Esophagus squamous epithelium (tissue), 5 donors: ENCODE data around the gene RASA2. TPM values are rescaled to one million over a fixed set of nuclear protein-coding genes. Genes with fewer than 3 reads are reported as not detected.
A peak's percentile ranks its signal among the peaks of the same experiment; 100 is the strongest.

Experiments used
- DNase-seq: peaks from one replicate; lab custom pipeline; 2025; lab: John Stamatoyannopoulos, UW
- H3K27ac ChIP-seq, 4 donors: fragments of 200-600 bp; sonication (generic); one replicate each; pipeline ENCODE4 v1.5.1; 2016 to 2019; ENCODE audit warnings: mild to moderate bottlenecking in 1 of 4
- H3K27me3 ChIP-seq, 4 donors: fragments of 200-600 bp; sonication (generic); 1 replicate in 3 of 4; 2 replicates in 1 of 4; pipeline versions ENCODE4 v1.5.1 to v1.6.0; 2017 to 2021; ENCODE audit warnings: antibody characterized with exemption in 1 of 4
- H3K36me3 ChIP-seq, 3 donors: fragments of 200-600 bp; sonication (generic); one replicate each; pipeline ENCODE4 v1.5.1; 2016 to 2019
- H3K4me1 ChIP-seq, 3 donors: fragments of 200-600 bp; sonication (generic); one replicate each; pipeline ENCODE4 v1.5.1; 2017 to 2019
- H3K4me3 ChIP-seq, 4 donors: fragments of 200-600 bp; sonication (generic); 1 replicate in 3 of 4; 2 replicates in 1 of 4; pipeline ENCODE4 v1.5.1; 2016 to 2019; ENCODE audit warnings: mild to moderate bottlenecking in 2 of 4, moderate library complexity in 1 of 4
- H3K9me3 ChIP-seq, 3 donors: fragments of 200-600 bp; sonication (generic); one replicate each; pipeline ENCODE4 v1.5.1; 2016 to 2019
- CTCF ChIP-seq, 6 experiments: fragments of 450-650 bp in 4 of 6; fragments of 200-600 bp in 2 of 6; sonication (generic) in 2 of 6; IDR thresholded peaks; one replicate each; pipeline ENCODE4 v1.5.1; 2016 to 2019; ENCODE audit warnings: antibody characterized with exemption in 6 of 6, mild to moderate bottlenecking in 4 of 6, moderate library complexity in 4 of 6
- POLR2A ChIP-seq, 4 donors: fragments of 450-650 bp; IDR thresholded peaks; one replicate each; pipeline ENCODE4 v1.6.1; 2017; ENCODE audit warnings: antibody characterized with exemption in 4 of 4, mild to moderate bottlenecking in 4 of 4, moderate library complexity in 3 of 4
- WGBS, 2 donors: methylation state at CpG; one replicate each; pipeline ENCODE4 v1.1.5; 2018; 5-methylcytosine and 5-hydroxymethylcytosine counted together
- intact Hi-C: fragments of 100-400 bp; cut with DNase I; formaldehyde crosslinking; loops from one replicate; pipeline ENCODE4 v1.15.0; 2022
- total RNA-seq, 4 donors: library from RNA; depleted of rRNA; stranded (reverse); fragments of >200 nt; gene quantifications; one replicate each; pipeline ENCODE4 v1.1.0, GENCODE V29; 2016
- donor health status: DM: yes; HTN: yes; CAD: no.

The RASA2 gene
- total RNA-seq, 4 donors from 2014 or later, result 12.6 to 24.6 (median 19.4) TPM

- Histone ChIP-seq H3K4me1 (no peaks in the 10 kb centered on the region), H3K27me3 (no peaks in the 10 kb centered on the region), H3K4me3 (no peak overlapping the region), H3K27ac (no peak overlapping the region), H3K9me3 (no peaks in the 10 kb centered on the region), H3K36me3 (peaks cover 0 to 53% (median 0%) of the 10 kb centered on the region in 3 donors)
- no peak for DNase-seq
- WGBS, 2 donors, result 66 to 72% methylated on average over 4 of the region's 4 CpGs
- intact Hi-C loops, result loop anchor here (5.0 kb wide), 1 partner anchor 81 kb away; no protein-coding TSS in a partner anchor
- TF ChIP-seq POLR2A (IDR thresholded peaks at IDR 0.05), result no peak
- TF ChIP-seq CTCF (IDR thresholded peaks at IDR 0.05), result no peak
These were observed 71.3 kb downstream of the RASA2 start for GRCh38 chr3:141557961-141558706.

- Histone ChIP-seq H3K9me3 (no peaks in the 10 kb centered on the region), H3K4me1 (no peaks in the 10 kb centered on the region), H3K4me3 (no peak overlapping the region), H3K27ac (no peak overlapping the region), H3K27me3 (no peaks in the 10 kb centered on the region), H3K36me3 (peaks cover 0 to 48% (median 0%) of the 10 kb centered on the region in 3 donors)
- TF ChIP-seq POLR2A (IDR thresholded peaks at IDR 0.05) (no peak), CTCF (IDR thresholded peaks at IDR 0.05) (peak; percentile 69 to 99 (median 96))
- no peak for DNase-seq
- intact Hi-C loops, result loop anchor here (5.0 to 10.0 kb wide), 2 partner anchors 104 to 257 kb away; no protein-coding TSS in a partner anchor
- 75 to 86% methylated on average over 2 of the region's 2 CpGs for WGBS, 2 donors
These were observed 74.7 kb downstream of the RASA2 start for GRCh38 chr3:141561426-141562034.

GRCh38 chr3:141564241-141564640 lies 77.4 kb downstream of the RASA2 start:
- DNase-seq, result no peak
- Histone ChIP-seq H3K4me1 (no peaks in the 10 kb centered on the region), H3K27me3 (no peaks in the 10 kb centered on the region), H3K9me3 (no peaks in the 10 kb centered on the region), H3K36me3 (peaks cover 0 to 37% (median 0%) of the 10 kb centered on the region in 3 donors), H3K27ac (no peak overlapping the region), H3K4me3 (no peak overlapping the region)
- intact Hi-C loops, result loop anchor here (5.0 to 10.0 kb wide), 2 partner anchors 107 to 259 kb away; no protein-coding TSS in a partner anchor
- no peak for TF ChIP-seq CTCF (IDR thresholded peaks at IDR 0.05)
- no peak for TF ChIP-seq POLR2A (IDR thresholded peaks at IDR 0.05)
- 100% methylated on average over 1 of the region's 1 CpG for WGBS, 2 donors

DNA sequence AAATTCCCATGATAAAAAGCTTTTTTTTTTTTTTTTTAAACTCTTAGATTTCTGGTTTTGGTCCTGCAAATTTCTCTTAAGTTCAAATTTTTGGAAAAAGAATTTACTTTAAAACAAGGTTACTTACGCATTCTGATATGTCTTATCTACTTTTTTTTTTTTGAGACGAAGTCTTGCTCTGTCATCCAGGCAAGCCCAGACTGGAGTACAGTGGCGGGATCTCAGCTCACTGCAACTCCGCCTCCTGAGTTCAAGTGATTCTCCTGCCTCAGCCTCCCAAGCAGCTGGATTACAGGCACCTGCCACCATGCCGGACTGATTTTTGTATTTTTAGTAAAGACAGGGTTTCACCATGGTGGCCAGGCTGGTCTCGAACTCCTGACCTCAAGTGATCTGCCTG lies 83.2 kb downstream of the RASA2 start:
- intact Hi-C loops, result no loop called here
- no peak overlapping the region for H3K27ac ChIP-seq
- no peaks in the 10 kb centered on the region for H3K4me1 ChIP-seq
- peaks cover 0 to 62% (median 4%) of the 10 kb centered on the region in 3 donors for H3K36me3 ChIP-seq
- no peaks in the 10 kb centered on the region for H3K9me3 ChIP-seq
- H3K4me3 ChIP-seq, result no peak overlapping the region
- no peaks in the 10 kb centered on the region for H3K27me3 ChIP-seq
- no peak for TF ChIP-seq CTCF (IDR thresholded peaks at IDR 0.05)
- no peak for TF ChIP-seq POLR2A (IDR thresholded peaks at IDR 0.05)
- WGBS, 2 donors, result 83 to 88% methylated on average over 6 of the region's 6 CpGs
- no peak for DNase-seq
